Raji (cell line): ENCODE data around the gene ATP11A.

Source experiments
- POLR2A ChIP-seq: IDR thresholded peaks from 2 replicates; pipeline ENCODE4 v1.6.1; 2011; ENCODE audit warnings: low read depth, low read length, control low read depth; ENCODE audit not compliant: insufficient read depth

The ATP11A gene

GRCh38 chr13:112916296-112916695 lies 226.5 kb downstream of the ATP11A start:
- TF ChIP-seq POLR2A = no peak

GRCh38 chr13:112917056-112917664 lies 227.3 kb downstream of the ATP11A start:
- no peak for TF ChIP-seq POLR2A

- TF ChIP-seq POLR2A = no peak
Observed at GRCh38 chr13:112917737-112918136, 227.9 kb downstream of the ATP11A start.

GRCh38 chr13:112918266-112918665 lies 228.4 kb downstream of the ATP11A start:
- no peak for TF ChIP-seq POLR2A

- TF ChIP-seq POLR2A = no peak
Observed at GRCh38 chr13:112918746-112919145, 228.9 kb downstream of the ATP11A start.

GRCh38 chr13:112923962-112924361 lies 234.1 kb downstream of the ATP11A start:
- TF ChIP-seq POLR2A = no peak

- TF ChIP-seq POLR2A = no peak
Observed at GRCh38 chr13:112924365-112924764, 234.5 kb downstream of the ATP11A start.

GRCh38 chr13:112926003-112926402 lies 236.2 kb downstream of the ATP11A start:
- no peak for TF ChIP-seq POLR2A

- TF ChIP-seq POLR2A = no peak
Observed at GRCh38 chr13:112926993-112927392, 237.2 kb downstream of the ATP11A start.

DNA sequence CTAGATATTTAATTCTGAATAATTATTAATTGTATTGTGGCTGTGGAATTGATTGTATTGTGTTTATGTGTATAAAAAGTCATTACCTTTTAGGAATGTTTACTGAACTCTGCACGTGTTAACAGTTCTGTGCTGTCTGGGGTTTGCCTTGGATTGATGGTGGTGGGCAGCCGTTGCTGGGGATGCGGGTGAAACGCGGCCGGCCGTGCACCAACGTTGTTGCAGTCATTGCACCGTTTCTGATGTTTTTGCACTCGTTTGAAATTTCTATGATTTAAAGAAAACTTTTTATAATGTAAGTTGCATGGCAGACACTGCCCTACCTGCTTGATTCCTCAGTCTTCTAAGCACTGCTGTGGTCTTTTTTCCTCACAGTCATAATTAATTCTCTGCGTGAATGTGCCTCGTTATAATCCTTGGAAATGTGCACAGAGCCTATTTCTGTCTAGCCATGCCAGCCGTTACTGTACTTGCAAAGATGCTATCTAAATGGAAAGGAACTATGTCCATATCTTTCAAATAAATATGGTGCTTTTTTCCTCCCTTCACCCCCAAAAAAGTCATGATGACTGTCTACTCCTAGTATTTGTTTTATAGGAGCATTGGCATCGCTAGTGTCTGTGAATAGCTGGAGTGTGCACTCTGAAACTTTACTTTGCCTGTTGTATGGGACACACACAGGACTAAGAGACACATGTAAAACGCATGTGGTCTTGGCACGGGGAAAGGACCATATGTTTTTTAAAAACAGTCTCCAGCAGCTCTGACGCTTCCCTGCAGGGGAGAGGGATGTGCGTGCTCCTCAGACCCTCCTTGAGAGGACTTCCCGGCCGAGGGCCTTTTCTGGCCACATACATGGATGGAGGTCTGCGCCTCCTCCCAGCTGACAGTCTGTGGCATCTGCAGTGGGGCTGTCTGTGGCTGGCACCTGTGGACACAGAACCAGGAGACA lies 238.5 kb downstream of the ATP11A start:
- no peak for TF ChIP-seq POLR2A

- no peak for TF ChIP-seq POLR2A
Observed at GRCh38 chr13:112928972-112929782, 239.3 kb downstream of the ATP11A start.

- TF ChIP-seq POLR2A = no peak
Observed at GRCh38 chr13:112929783-112930055, 239.9 kb downstream of the ATP11A start.

DNA sequence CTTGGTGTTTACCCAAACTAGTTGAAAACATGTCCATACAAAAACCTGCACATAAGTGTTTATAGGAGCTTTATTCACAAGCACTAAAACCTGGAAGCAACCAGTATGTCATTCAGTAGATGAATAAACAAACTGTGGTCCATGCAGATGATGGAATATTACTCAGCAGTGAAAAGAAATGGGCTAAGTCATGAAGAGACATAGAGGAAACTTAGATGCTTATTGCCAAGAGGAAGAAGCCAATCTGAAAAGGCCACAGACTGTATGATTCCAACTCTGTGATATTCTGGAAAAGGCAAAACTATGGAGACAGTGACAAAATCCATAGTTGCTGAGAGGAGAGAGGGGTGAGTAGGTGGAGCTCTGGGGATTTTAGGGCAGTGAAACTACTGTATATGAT lies 240.4 kb downstream of the ATP11A start:
- TF ChIP-seq POLR2A = no peak

- TF ChIP-seq POLR2A = no peak
Observed at GRCh38 chr13:112931028-112931934, 241.4 kb downstream of the ATP11A start.

DNA sequence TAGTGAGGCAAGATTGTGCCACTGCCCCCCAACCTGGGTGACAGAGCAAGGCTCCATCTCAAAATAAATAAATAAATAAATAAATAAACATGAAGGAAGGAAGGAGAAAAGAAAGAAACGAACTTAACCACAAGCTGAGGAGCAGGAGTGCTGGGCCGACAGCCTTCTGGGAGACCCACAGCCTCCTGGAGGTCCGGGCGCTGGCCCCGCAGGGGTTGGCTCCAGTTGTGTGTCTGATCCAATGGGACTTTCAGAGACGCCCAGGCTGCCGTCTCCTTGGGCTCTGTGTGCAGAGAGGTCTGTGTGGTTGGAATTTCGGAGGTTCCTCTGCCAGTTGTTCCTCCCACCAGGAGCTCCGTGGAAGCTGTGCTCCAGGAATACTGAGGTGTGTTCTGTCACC lies 243.1 kb downstream of the ATP11A start:
- no peak for TF ChIP-seq POLR2A

DNA sequence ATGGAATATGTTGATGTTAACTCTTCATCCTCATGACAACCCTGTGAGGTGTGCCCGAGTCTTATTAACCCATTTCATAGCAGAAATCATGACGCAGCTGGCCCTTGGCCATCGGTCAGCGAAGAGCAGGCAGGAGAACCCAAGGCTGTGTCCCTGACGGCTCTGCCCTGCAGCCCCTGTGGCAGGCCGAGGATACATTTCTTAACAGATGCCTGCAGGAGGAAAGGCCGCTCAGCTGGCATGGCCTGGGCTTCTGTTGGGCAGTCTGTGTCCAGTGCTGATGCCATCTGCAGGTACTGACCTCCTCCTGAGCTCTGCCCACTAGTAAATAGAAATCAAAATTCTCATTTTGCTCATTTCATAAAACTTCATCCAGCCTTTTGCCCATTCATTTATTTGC lies 243.8 kb downstream of the ATP11A start:
- no peak for TF ChIP-seq POLR2A
